Measurements from ENCODE around the gene MRPL52. TPM values are rescaled to one million over a fixed set of nuclear protein-coding genes. Genes with fewer than 3 reads are reported as not detected.

MRPL52 gene
- total RNA-seq, 1 experiment from 2014 or later, result 134 TPM

DNA sequence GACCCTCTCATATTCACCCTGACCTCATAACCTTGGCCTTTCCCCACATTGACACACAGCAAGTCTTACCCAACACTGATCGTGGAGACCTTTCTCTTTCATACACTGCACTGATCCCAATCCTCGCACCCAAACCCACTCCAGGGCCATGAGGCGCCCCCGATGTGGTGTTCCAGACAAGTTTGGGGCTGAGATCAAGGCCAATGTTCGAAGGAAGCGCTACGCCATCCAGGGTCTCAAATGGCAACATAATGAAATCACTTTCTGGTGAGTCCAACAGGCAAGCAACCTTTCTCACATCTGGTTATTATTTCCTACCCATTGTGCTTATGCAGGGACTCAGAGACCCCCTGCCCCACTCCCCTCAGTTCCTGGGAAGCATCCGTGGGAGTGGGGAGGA, 12.1 kb downstream of the MRPL52 start:
- intact Hi-C loops (cut with micrococcal nuclease), result no loop called here
- Histone ChIP-seq H3K79me2 (ENCODE audit: insufficient read depth, low read length) (no peaks in the 10 kb centered on the region), H3K27me3 (ENCODE audit: insufficient read depth, low read length) (no peaks in the 10 kb centered on the region), H3K9me3 (ENCODE audit: control insufficient read depth in 1 of 2, insufficient read depth in 1 of 2, low read depth in 1 of 2, low read length in 2 of 2) (no peaks in the 10 kb centered on the region), H3K36me3 (ENCODE audit: control insufficient read depth in 1 of 2, insufficient read depth in 2 of 2, low read length in 2 of 2) (no peaks in the 10 kb centered on the region), H3K9me2 (ENCODE audit: insufficient read depth) (no peaks in the 10 kb centered on the region), H3K4me2 (ENCODE audit: low read length) (no peak overlapping the region), H3K4me3 (replicated peaks in 1 of 2; ENCODE audit: low read depth in 1 of 2, low read length in 2 of 2) (no peak overlapping the region), H3K4me1 (ENCODE audit: control insufficient read depth in 1 of 2, insufficient read depth in 2 of 2, low read length in 2 of 2) (peaks cover 0 to 10% of the 10 kb centered on the region in 2 experiments; a peak in 1 of 4 replicates), H3K27ac (ENCODE audit: low read depth, low read length) (no peak overlapping the region), H2AFZ (ENCODE audit: low read depth, low read length, poor library complexity, severe bottlenecking) (no peak overlapping the region), H4K20me1 (ENCODE audit: insufficient read depth) (no peaks in the 10 kb centered on the region), H3K9ac (ENCODE audit: low read length) (no peak overlapping the region)
- ChIA-PET POLR2A (no interaction called here), RAD21 (ENCODE audit: low non-redundant PET in 1 of 2, low total read pairs in 2 of 2, uncharacterized antibody in 2 of 2, unreplicated experiment in 2 of 2) (no interaction called here), CTCF (no interaction called here)
- no peak for DNase-seq (ENCODE audit: low read depth, low spot score)
- TF ChIP-seq TCF7L2 (IDR thresholded peaks at IDR 0.05; ENCODE audit: borderline replicate concordance, extremely low read depth, insufficient read depth, insufficient read length) (no peak), ZFX (IDR thresholded peaks at IDR 0.05) (no peak), POLR2A (IDR thresholded peaks at IDR 0.05; ENCODE audit: borderline replicate concordance, extremely low read depth, insufficient read depth, insufficient read length) (no peak), SRF (IDR thresholded peaks at IDR 0.05; ENCODE audit: low read depth) (no peak), EZH2 (IDR thresholded peaks at IDR 0.05) (no peak), RAD21 (IDR thresholded peaks at IDR 0.05; ENCODE audit: low read depth) (no peak), ELF1 (IDR thresholded peaks at IDR 0.05; ENCODE audit: borderline replicate concordance, low read depth) (no peak), CTCF (IDR thresholded peaks at IDR 0.05 in 2 of 3, conservative IDR thresholded peaks at IDR 0.05 in 1 of 3; ENCODE audit: borderline replicate concordance in 1 of 3, insufficient read depth in 1 of 3, low read depth in 2 of 3, low read length in 2 of 3) (no peak), ZBTB33 (IDR thresholded peaks at IDR 0.05; ENCODE audit: extremely low read depth, insufficient replicate concordance, low read length) (no peak), MAX (IDR thresholded peaks at IDR 0.05) (no peak), ZNF274 (IDR thresholded peaks at IDR 0.05; ENCODE audit: low read depth, low read length) (no peak), EZH2phosphoT487 (IDR thresholded peaks at IDR 0.05; ENCODE audit: borderline replicate concordance) (no peak), YY1 (IDR thresholded peaks at IDR 0.05; ENCODE audit: extremely low read depth, insufficient replicate concordance, low read depth, low read length) (no peak), SP1 (IDR thresholded peaks at IDR 0.05; ENCODE audit: low read depth) (no peak), CEBPB (IDR thresholded peaks at IDR 0.05; ENCODE audit: low read depth) (no peak), CBX3 (IDR thresholded peaks at IDR 0.05; ENCODE audit: low read depth) (no peak), JUND (IDR thresholded peaks at IDR 0.05) (no peak), EGR1 (IDR thresholded peaks at IDR 0.05; ENCODE audit: low read depth) (no peak)
- TF ChIP-seq, protein P1, sequence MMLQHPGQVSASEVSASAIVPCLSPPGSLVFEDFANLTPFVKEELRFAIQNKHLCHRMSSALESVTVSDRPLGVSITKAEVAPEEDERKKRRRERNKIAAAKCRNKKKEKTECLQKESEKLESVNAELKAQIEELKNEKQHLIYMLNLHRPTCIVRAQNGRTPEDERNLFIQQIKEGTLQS (IDR thresholded peaks at IDR 0.05), result no peak
- TF ChIP-seq, protein P2, sequence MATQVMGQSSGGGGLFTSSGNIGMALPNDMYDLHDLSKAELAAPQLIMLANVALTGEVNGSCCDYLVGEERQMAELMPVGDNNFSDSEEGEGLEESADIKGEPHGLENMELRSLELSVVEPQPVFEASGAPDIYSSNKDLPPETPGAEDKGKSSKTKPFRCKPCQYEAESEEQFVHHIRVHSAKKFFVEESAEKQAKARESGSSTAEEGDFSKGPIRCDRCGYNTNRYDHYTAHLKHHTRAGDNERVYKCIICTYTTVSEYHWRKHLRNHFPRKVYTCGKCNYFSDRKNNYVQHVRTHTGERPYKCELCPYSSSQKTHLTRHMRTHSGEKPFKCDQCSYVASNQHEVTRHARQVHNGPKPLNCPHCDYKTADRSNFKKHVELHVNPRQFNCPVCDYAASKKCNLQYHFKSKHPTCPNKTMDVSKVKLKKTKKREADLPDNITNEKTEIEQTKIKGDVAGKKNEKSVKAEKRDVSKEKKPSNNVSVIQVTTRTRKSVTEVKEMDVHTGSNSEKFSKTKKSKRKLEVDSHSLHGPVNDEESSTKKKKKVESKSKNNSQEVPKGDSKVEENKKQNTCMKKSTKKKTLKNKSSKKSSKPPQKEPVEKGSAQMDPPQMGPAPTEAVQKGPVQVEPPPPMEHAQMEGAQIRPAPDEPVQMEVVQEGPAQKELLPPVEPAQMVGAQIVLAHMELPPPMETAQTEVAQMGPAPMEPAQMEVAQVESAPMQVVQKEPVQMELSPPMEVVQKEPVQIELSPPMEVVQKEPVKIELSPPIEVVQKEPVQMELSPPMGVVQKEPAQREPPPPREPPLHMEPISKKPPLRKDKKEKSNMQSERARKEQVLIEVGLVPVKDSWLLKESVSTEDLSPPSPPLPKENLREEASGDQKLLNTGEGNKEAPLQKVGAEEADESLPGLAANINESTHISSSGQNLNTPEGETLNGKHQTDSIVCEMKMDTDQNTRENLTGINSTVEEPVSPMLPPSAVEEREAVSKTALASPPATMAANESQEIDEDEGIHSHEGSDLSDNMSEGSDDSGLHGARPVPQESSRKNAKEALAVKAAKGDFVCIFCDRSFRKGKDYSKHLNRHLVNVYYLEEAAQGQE (IDR thresholded peaks at IDR 0.05; ENCODE audit: low read depth), result no peak
- no TSS peak for BruUV-seq (replicated peaks)
- ATAC-seq, result no peak
